AG09319 (cell line): ENCODE data around the gene TPGS1.

Experiments
- DNase-seq: peaks from one replicate; pipeline ENCODE4 v3.0.0-alpha.2; 2010; ENCODE audit warnings: low read depth; ENCODE audit errors: extremely low read depth
- CTCF ChIP-seq: IDR thresholded peaks from 2 replicates; pipeline ENCODE4 v1.5.1; 2011; ENCODE audit warnings: low read depth, mild to moderate bottlenecking, inconsistent platforms, low read length, moderate library complexity

The TPGS1 gene

DNA sequence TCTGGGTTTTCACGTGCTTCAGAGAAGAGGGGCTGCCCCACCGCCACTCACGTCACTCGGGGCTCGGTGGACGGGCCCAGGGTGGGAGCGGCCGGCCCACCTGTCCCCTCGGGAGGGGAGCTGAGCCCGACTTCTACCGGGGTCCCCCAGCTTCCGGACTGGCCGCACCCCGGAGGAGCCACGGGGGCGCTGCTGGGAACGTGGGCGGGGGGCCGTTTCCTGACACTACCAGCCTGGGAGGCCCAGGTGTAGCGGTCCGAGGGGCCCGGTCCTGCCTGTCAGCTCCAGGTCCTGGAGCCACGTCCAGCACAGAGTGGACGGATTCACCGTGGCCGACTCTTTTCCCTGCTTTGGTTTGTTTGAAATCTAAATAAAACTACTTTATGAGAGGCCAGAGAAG lies 34.4 kb downstream of the TPGS1 start:
- no peak for DNase-seq
- TF ChIP-seq CTCF: no peak

DNA sequence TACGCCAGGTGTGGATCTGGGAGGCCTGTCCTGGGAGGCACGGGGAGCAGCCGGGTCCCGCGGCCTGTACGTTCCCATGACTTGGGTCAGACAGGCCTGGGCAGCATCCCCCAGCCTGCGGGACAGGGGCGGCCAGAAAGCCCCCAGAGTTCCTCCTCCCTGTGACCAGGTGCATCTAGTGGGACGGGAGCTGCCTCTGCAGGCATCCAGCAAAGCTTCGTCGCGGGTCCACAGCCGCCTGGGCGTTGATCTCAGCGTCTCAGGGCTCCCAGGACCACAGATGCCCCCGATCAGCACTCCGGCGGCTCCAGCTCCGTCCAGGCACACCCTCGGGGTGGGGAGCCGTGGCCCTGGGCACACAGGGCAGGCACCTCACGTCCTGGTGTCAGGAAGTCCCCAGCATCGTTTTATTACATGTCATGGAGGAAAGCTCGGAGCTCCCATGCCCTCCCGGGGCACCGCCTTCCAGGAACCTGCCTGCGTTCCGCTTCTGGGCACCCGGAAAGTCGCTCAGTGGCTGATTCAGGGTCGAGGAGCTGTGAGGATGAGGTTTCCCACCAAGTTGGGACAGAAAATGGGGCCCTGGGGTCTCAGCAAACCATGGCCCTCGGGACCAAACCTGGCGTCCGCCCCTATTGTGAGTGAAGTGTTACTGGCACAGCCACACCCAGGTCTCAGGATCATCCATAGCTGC lies 35.0 kb downstream of the TPGS1 start:
- no peak for TF ChIP-seq CTCF
- DNase-seq: no peak

- no peak for DNase-seq
- TF ChIP-seq CTCF: no peak
Observed at GRCh38 chr19:543910-544608, 36.8 kb downstream of the TPGS1 start, which contains the start of gene GZMM. TSS of gene GZMM (plus strand) at chr19:544053. CDS start at chr19:544072, 19 bp downstream.

DNA sequence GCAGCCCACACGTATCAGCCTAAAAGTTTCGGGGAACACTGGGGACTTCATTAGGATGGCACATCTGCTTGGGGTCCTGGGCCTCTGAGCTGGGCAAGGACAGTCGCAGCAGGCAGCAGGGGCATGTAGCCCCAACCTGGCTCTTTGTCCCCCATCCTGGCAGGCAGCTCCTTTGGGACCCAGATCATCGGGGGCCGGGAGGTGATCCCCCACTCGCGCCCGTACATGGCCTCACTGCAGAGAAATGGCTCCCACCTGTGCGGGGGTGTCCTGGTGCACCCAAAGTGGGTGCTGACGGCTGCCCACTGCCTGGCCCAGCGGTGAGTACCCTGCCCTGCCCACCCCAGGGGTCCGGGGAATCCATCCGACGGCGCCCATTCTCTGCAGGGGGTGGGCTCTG lies 39.8 kb downstream of the TPGS1 start:
- TF ChIP-seq CTCF: no peak
- no peak for DNase-seq

- TF ChIP-seq CTCF: no peak
- no peak for DNase-seq
Observed at GRCh38 chr19:547836-548720, 40.8 kb downstream of the TPGS1 start.

GRCh38 chr19:548886-549830 lies 41.9 kb downstream of the TPGS1 start:
- TF ChIP-seq CTCF: no peak
- no peak for DNase-seq
